Measurements from ENCODE around the gene PLEKHA5.

GRCh38 chr12:19402211-19402610, 272.7 kb downstream of the PLEKHA5 start:
- TF ChIP-seq CTCF (conservative IDR thresholded peaks at IDR 0.05; ENCODE audit: low read depth, low read length) (no peak), USF2 (IDR thresholded peaks at IDR 0.05; ENCODE audit: low read depth, low read length) (no peak), POLR2A (IDR thresholded peaks at IDR 0.05; ENCODE audit: low read depth, low read length) (no peak), FOS (IDR thresholded peaks at IDR 0.05; ENCODE audit: low read depth, low read length) (no peak), RFX5 (IDR thresholded peaks at IDR 0.05; ENCODE audit: low read depth, low read length) (no peak), RAD21 (IDR thresholded peaks at IDR 0.05; ENCODE audit: low read length) (no peak), CHD1 (IDR thresholded peaks at IDR 0.05; ENCODE audit: low read depth, low read length) (no peak), BHLHE40 (IDR thresholded peaks at IDR 0.05; ENCODE audit: low read depth, low read length) (no peak), MAFK (IDR thresholded peaks at IDR 0.05; ENCODE audit: low read depth, low read length) (no peak), MXI1 (IDR thresholded peaks at IDR 0.05; ENCODE audit: borderline replicate concordance, low read depth, low read length) (no peak), CEBPB (IDR thresholded peaks at IDR 0.05; ENCODE audit: low read depth, low read length) (no peak), ELK1 (IDR thresholded peaks at IDR 0.05; ENCODE audit: borderline replicate concordance, low read depth, low read length) (no peak)

Measured in IMR-90 (cell line).